ENCODE measurements around the gene NAV2.

NAV2 gene

GRCh38 chr11:19838994-19839768, 126.5 kb downstream of the NAV2 start:
- DNase-seq: peak; percentile 59

GRCh38 chr11:19840961-19841360, 128.3 kb downstream of the NAV2 start:
- no peak for DNase-seq

GRCh38 chr11:19842505-19842904, 129.9 kb downstream of the NAV2 start:
- peak; percentile 86 for DNase-seq

GRCh38 chr11:19843079-19843478, 130.4 kb downstream of the NAV2 start:
- no peak for DNase-seq

- DNase-seq: no peak
Measured at GRCh38 chr11:19844012-19844411, 131.4 kb downstream of the NAV2 start.

- DNase-seq: no peak
Measured at GRCh38 chr11:19844806-19845205, 132.2 kb downstream of the NAV2 start.

GRCh38 chr11:19845626-19846025, 133.0 kb downstream of the NAV2 start:
- no peak for DNase-seq

- DNase-seq: peak; percentile 83
Measured at GRCh38 chr11:19846654-19847305, 134.1 kb downstream of the NAV2 start.

- DNase-seq: no peak
Measured at GRCh38 chr11:19848219-19848618, 135.6 kb downstream of the NAV2 start.

- no peak for DNase-seq
Measured at GRCh38 chr11:19849107-19849789, 136.6 kb downstream of the NAV2 start.

GRCh38 chr11:19849947-19850593, 137.4 kb downstream of the NAV2 start:
- peak; percentile 50 for DNase-seq

GRCh38 chr11:19852288-19852687, 139.7 kb downstream of the NAV2 start:
- DNase-seq: no peak

GRCh38 chr11:19853016-19853415, 140.4 kb downstream of the NAV2 start:
- peak; percentile 77 for DNase-seq

GRCh38 chr11:19853920-19854319, 141.3 kb downstream of the NAV2 start:
- DNase-seq: no peak

- DNase-seq: no peak
Measured at GRCh38 chr11:19861171-19861570, 148.5 kb downstream of the NAV2 start.

- DNase-seq: no peak
Measured at GRCh38 chr11:19862091-19862490, 149.5 kb downstream of the NAV2 start.

- DNase-seq: peak; percentile 86
Measured at GRCh38 chr11:19864141-19865140, 151.8 kb downstream of the NAV2 start.

- DNase-seq: no peak
Measured at GRCh38 chr11:19866037-19866436, 153.4 kb downstream of the NAV2 start.

GRCh38 chr11:19866521-19866920, 153.9 kb downstream of the NAV2 start:
- DNase-seq: no peak

GRCh38 chr11:19867064-19867463, 154.4 kb downstream of the NAV2 start:
- DNase-seq: no peak

- peak; percentile 94 for DNase-seq
Measured at GRCh38 chr11:19868281-19868821, 155.7 kb downstream of the NAV2 start.

Data from fibroblast of skin of back (primary cell).